Skeletal muscle satellite cell (primary cell): Measurements from ENCODE around the gene PPP3CA.

Source experiments
- H3K27me3 ChIP-seq: 2 replicates; pipeline ENCODE4 v1.7.0; 2013; ENCODE audit warnings: low read length; ENCODE audit not compliant: control insufficient read depth, insufficient read depth
- H3K36me3 ChIP-seq: 2 replicates; pipeline ENCODE4 v1.7.0; 2013; ENCODE audit warnings: mild to moderate bottlenecking, control low read depth, low read length; ENCODE audit not compliant: insufficient read depth
- H3K4me1 ChIP-seq: 2 replicates; pipeline ENCODE4 v1.7.0; 2013; ENCODE audit warnings: low read length; ENCODE audit not compliant: control insufficient read depth, insufficient read depth
- H3K4me2 ChIP-seq: 2 replicates; pipeline ENCODE4 v1.7.0; 2013; ENCODE audit warnings: mild to moderate bottlenecking, low read length
- H3K4me3 ChIP-seq: 2 replicates; pipeline ENCODE4 v1.7.0; 2013; ENCODE audit warnings: low read length
- H3K9ac ChIP-seq: 2 replicates; pipeline ENCODE4 v1.7.0; 2013; ENCODE audit warnings: mild to moderate bottlenecking, low read depth, low read length, moderate library complexity
- H3K9me3 ChIP-seq: replicated peaks from 2 replicates; pipeline ENCODE4 v1.7.0; 2013; ENCODE audit warnings: mild to moderate bottlenecking, control low read depth, low read length

Gene PPP3CA

GRCh38 chr4:101050088-101050836 lies 297.1 kb downstream of the PPP3CA start:
- Histone ChIP-seq H3K4me3 (no peak overlapping the region), H3K36me3 (no peaks in the 10 kb centered on the region), H3K4me1 (no peaks in the 10 kb centered on the region), H3K9ac (no peak overlapping the region), H3K27me3 (no peaks in the 10 kb centered on the region), H3K9me3 (no peaks in the 10 kb centered on the region), H3K4me2 (no peak overlapping the region)

- Histone ChIP-seq H3K36me3 (no peaks in the 10 kb centered on the region), H3K9ac (no peak overlapping the region), H3K27me3 (no peaks in the 10 kb centered on the region), H3K4me2 (no peak overlapping the region), H3K9me3 (no peaks in the 10 kb centered on the region), H3K4me1 (no peaks in the 10 kb centered on the region), H3K4me3 (no peak overlapping the region)
Measured at GRCh38 chr4:101049549-101050001, 297.8 kb downstream of the PPP3CA start.

GRCh38 chr4:101044766-101045165 lies 302.6 kb downstream of the PPP3CA start:
- H3K9me3 ChIP-seq, result no peaks in the 10 kb centered on the region
- H3K4me2 ChIP-seq, result no peak overlapping the region
- no peak overlapping the region for H3K4me3 ChIP-seq
- H3K4me1 ChIP-seq, result no peaks in the 10 kb centered on the region
- no peak overlapping the region for H3K9ac ChIP-seq
- H3K36me3 ChIP-seq, result no peaks in the 10 kb centered on the region
- no peaks in the 10 kb centered on the region for H3K27me3 ChIP-seq

GRCh38 chr4:101042847-101043246 lies 304.5 kb downstream of the PPP3CA start:
- Histone ChIP-seq H3K4me3 (no peak overlapping the region), H3K4me2 (no peak overlapping the region)

GRCh38 chr4:101040776-101041175 lies 306.6 kb downstream of the PPP3CA start:
- H3K4me2 ChIP-seq, result no peak overlapping the region
- no peak overlapping the region for H3K4me3 ChIP-seq
- no peaks in the 10 kb centered on the region for H3K36me3 ChIP-seq
- H3K9me3 ChIP-seq, result no peaks in the 10 kb centered on the region
- H3K9ac ChIP-seq, result no peak overlapping the region
- peaks cover 6% of the 10 kb centered on the region for H3K4me1 ChIP-seq
- H3K27me3 ChIP-seq, result no peaks in the 10 kb centered on the region

More at GRCh38 chr4:101042847-101043246, 304.5 kb downstream of the PPP3CA start:
- Histone ChIP-seq H3K9ac (no peak overlapping the region), H3K9me3 (no peaks in the 10 kb centered on the region), H3K4me1 (no peaks in the 10 kb centered on the region), H3K27me3 (no peaks in the 10 kb centered on the region), H3K36me3 (no peaks in the 10 kb centered on the region)

GRCh38 chr4:101039367-101039766 lies 308.0 kb downstream of the PPP3CA start:
- Histone ChIP-seq H3K9ac (no peak overlapping the region), H3K36me3 (no peaks in the 10 kb centered on the region), H3K4me1 (peaks cover 6% of the 10 kb centered on the region), H3K4me3 (no peak overlapping the region), H3K4me2 (no peak overlapping the region), H3K9me3 (no peaks in the 10 kb centered on the region), H3K27me3 (no peaks in the 10 kb centered on the region)

GRCh38 chr4:101037938-101038413 lies 309.4 kb downstream of the PPP3CA start:
- H3K9me3 ChIP-seq, result no peaks in the 10 kb centered on the region
- no peaks in the 10 kb centered on the region for H3K36me3 ChIP-seq
- peaks cover 6% of the 10 kb centered on the region for H3K4me1 ChIP-seq
- no peaks in the 10 kb centered on the region for H3K27me3 ChIP-seq
- H3K4me3 ChIP-seq, result no peak overlapping the region
- no peak overlapping the region for H3K4me2 ChIP-seq
- H3K9ac ChIP-seq, result no peak overlapping the region

- Histone ChIP-seq H3K9ac (no peak overlapping the region), H3K36me3 (no peaks in the 10 kb centered on the region), H3K4me2 (no peak overlapping the region), H3K27me3 (no peaks in the 10 kb centered on the region), H3K4me1 (peaks cover 6% of the 10 kb centered on the region), H3K9me3 (no peaks in the 10 kb centered on the region), H3K4me3 (no peak overlapping the region)
Measured at GRCh38 chr4:101037249-101037648, 310.1 kb downstream of the PPP3CA start.

GRCh38 chr4:101035487-101035886 lies 311.8 kb downstream of the PPP3CA start:
- no peaks in the 10 kb centered on the region for H3K27me3 ChIP-seq
- H3K36me3 ChIP-seq, result peaks cover 5% of the 10 kb centered on the region
- no peak overlapping the region for H3K9ac ChIP-seq
- H3K4me3 ChIP-seq, result no peak overlapping the region
- H3K4me2 ChIP-seq, result no peak overlapping the region
- H3K9me3 ChIP-seq, result no peaks in the 10 kb centered on the region
- peaks cover 6% of the 10 kb centered on the region for H3K4me1 ChIP-seq

- H3K4me2 ChIP-seq, result no peak overlapping the region
- H3K27me3 ChIP-seq, result no peaks in the 10 kb centered on the region
- no peak overlapping the region for H3K4me3 ChIP-seq
- peaks cover 6% of the 10 kb centered on the region for H3K4me1 ChIP-seq
- no peak overlapping the region for H3K9ac ChIP-seq
- peaks cover 8% of the 10 kb centered on the region for H3K36me3 ChIP-seq
- H3K9me3 ChIP-seq, result no peaks in the 10 kb centered on the region
Measured at GRCh38 chr4:101033986-101034385, 313.3 kb downstream of the PPP3CA start.

GRCh38 chr4:101032541-101032940 lies 314.8 kb downstream of the PPP3CA start:
- Histone ChIP-seq H3K9ac (no peak overlapping the region), H3K4me2 (no peak overlapping the region), H3K4me3 (no peak overlapping the region), H3K9me3 (no peaks in the 10 kb centered on the region), H3K36me3 (peaks cover 8% of the 10 kb centered on the region), H3K27me3 (no peaks in the 10 kb centered on the region), H3K4me1 (peaks cover 4% of the 10 kb centered on the region)

GRCh38 chr4:101031971-101032370 lies 315.4 kb downstream of the PPP3CA start:
- Histone ChIP-seq H3K4me3 (no peak overlapping the region), H3K4me2 (no peak overlapping the region), H3K9ac (no peak overlapping the region), H3K9me3 (no peaks in the 10 kb centered on the region), H3K36me3 (peaks cover 8% of the 10 kb centered on the region), H3K4me1 (no peaks in the 10 kb centered on the region), H3K27me3 (no peaks in the 10 kb centered on the region)
